HG03565 (cell line): ENCODE measurements around the gene HERC5.
"Not testable (repeated sequence)": the region's sequence is repeated elsewhere in the genome, so short reads cannot be mapped to it uniquely, and the experiment has no call there.

Experiments
- ATAC-seq: cut with Tn5 transposase; IDR thresholded peaks from one replicate; pipeline ENCODE4 v1.9.1; 2021; ENCODE audit warnings: mild to moderate bottlenecking, moderate library complexity; ENCODE audit not compliant: unreplicated experiment

HERC5 gene

GRCh38 chr4:88517825-88518224 is 60.9 kb downstream of the HERC5 start:
- no peak for ATAC-seq

- no peak for ATAC-seq
Observed at GRCh38 chr4:88518911-88519310, 62.0 kb downstream of the HERC5 start.

- no peak for ATAC-seq
Observed at GRCh38 chr4:88522702-88523324, 65.9 kb downstream of the HERC5 start.

GRCh38 chr4:88523325-88524129 is 66.6 kb downstream of the HERC5 start, which contains the start of gene PYURF:
TSS of gene PYURF (minus strand) at chr4:88523776. CDS start at chr4:88523700, 76 bp downstream.
- ATAC-seq = peak; percentile 61

GRCh38 chr4:88524171-88524570 is 67.3 kb downstream of the HERC5 start:
- ATAC-seq = no peak

GRCh38 chr4:88526221-88526815 is 69.4 kb downstream of the HERC5 start:
- ATAC-seq = no peak

- ATAC-seq = peak; percentile 48
Observed at GRCh38 chr4:88527787-88528186, 70.9 kb downstream of the HERC5 start.

- ATAC-seq = no peak
Observed at GRCh38 chr4:88528861-88529260, 71.9 kb downstream of the HERC5 start.

- ATAC-seq = no peak
Observed at GRCh38 chr4:88531549-88531948, 74.6 kb downstream of the HERC5 start.

- ATAC-seq = no peak
Observed at GRCh38 chr4:88533088-88533790, 76.3 kb downstream of the HERC5 start.

GRCh38 chr4:88533937-88534750 is 77.2 kb downstream of the HERC5 start:
- ATAC-seq = no peak

- ATAC-seq = no peak
Observed at GRCh38 chr4:88535090-88535755, 78.3 kb downstream of the HERC5 start.

GRCh38 chr4:88537709-88538108 is 80.8 kb downstream of the HERC5 start:
- no peak for ATAC-seq

GRCh38 chr4:88539322-88540068 is 82.6 kb downstream of the HERC5 start:
- not testable (repeated sequence) for ATAC-seq

- no peak for ATAC-seq
Observed at GRCh38 chr4:88549815-88550214, 92.9 kb downstream of the HERC5 start.
